Vagina (tissue), 2 donors: Measurements from ENCODE around the gene FMN2. TPM values are rescaled to one million over a fixed set of nuclear protein-coding genes. Genes with fewer than 3 reads are reported as not detected.

Experiments used
- DNase-seq, 2 donors: peaks; one replicate each; pipeline ENCODE4 v3.0.0-alpha.2; 2017; ENCODE audit errors: extremely low spot score in 2 of 2
- H3K27ac ChIP-seq: fragments of 200-600 bp; sonication (generic); one replicate; pipeline ENCODE4 v1.5.1; 2019
- H3K27me3 ChIP-seq: fragments of 200-600 bp; sonication (generic); one replicate; pipeline ENCODE4 v1.5.1; 2019
- H3K36me3 ChIP-seq, 2 donors: fragments of 200-600 bp; sonication (generic); one replicate each; pipeline ENCODE4 v1.5.1; 2017 to 2019
- H3K4me1 ChIP-seq: fragments of 200-600 bp; sonication (generic); one replicate; pipeline ENCODE4 v1.5.1; 2019
- H3K4me3 ChIP-seq, 2 donors: fragments of 200-600 bp; sonication (generic); 1 replicate in 1 of 2; 2 replicates in 1 of 2; pipeline ENCODE4 v1.5.1; 2016 to 2019
- H3K9me3 ChIP-seq: fragments of 200-600 bp; sonication (generic); one replicate; pipeline ENCODE4 v1.5.1; 2019
- POLR2A ChIP-seq, 2 donors: fragments of 450-650 bp; IDR thresholded peaks; one replicate each; pipeline ENCODE4 v1.6.1; 2017; ENCODE audit warnings: antibody characterized with exemption in 2 of 2, mild to moderate bottlenecking in 2 of 2, moderate library complexity in 2 of 2
- POLR2AphosphoS5 ChIP-seq, 2 donors: sonication (generic); formaldehyde crosslinking; IDR thresholded peaks; one replicate each; pipeline ENCODE4 v1.9.0; 2017; ENCODE audit warnings: antibody characterized with exemption in 2 of 2, mild to moderate bottlenecking in 2 of 2, low read depth in 1 of 2; ENCODE audit not compliant: insufficient read depth in 1 of 2
- intact Hi-C: fragments of 100-400 bp; cut with DNase I; formaldehyde crosslinking; loops from one replicate; pipeline ENCODE4 v1.15.1; 2023
- total RNA-seq: library from RNA; depleted of rRNA; stranded (reverse); fragments of >200 nt; gene quantifications from one replicate; pipeline ENCODE4 v1.2.3, GENCODE V29; 2016
- TF ChIP-seq, protein P1 (sequence below), 3 experiments: fragments of 450-650 bp in 2 of 3; fragments of 200-600 bp in 1 of 3; sonication (generic) in 1 of 3; IDR thresholded peaks; one replicate each; pipeline ENCODE4 v1.5.1; 2017 to 2019; ENCODE audit warnings: antibody characterized with exemption in 3 of 3, mild to moderate bottlenecking in 2 of 3, moderate library complexity in 2 of 3

The FMN2 gene
- total RNA-seq, 1 donor from 2014 or later = not detected

DNA sequence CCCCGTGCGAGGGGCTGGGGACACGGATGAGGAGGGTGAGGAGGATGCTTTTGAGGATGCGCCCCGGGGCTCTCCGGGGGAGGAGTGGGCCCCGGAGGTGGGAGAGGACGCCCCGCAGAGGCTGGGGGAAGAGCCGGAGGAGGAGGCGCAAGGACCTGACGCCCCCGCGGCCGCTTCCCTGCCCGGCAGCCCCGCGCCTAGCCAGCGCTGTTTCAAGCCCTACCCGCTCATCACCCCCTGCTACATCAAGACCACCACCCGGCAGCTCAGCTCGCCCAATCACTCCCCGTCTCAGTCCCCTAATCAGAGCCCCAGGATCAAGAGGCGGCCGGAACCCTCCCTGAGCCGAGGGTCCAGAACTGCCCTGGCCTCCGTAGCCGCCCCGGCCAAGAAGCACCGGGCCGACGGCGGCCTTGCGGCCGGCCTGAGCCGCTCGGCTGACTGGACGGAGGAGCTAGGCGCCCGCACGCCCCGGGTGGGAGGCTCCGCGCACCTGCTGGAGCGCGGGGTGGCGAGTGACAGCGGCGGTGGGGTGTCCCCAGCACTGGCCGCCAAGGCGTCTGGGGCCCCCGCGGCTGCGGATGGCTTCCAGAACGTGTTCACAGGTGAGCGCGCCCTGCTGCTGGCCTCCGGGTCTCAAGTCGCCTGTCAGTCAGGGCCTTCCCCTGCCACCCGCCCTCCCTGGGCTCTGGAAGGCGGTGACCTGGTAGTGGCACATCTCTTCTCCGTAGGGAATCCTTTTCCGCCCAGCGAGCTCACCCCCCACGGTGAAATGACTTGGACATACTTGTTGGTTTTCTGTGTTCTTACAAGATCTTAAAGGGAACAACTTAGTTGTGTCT lies 1.7 kb downstream of the FMN2 start:
- intact Hi-C loops = no loop called here
- TF ChIP-seq POLR2AphosphoS5 (IDR thresholded peaks at IDR 0.05; ENCODE audit: insufficient read depth in 1 of 2, low read depth in 1 of 2) = no peak
- TF ChIP-seq POLR2A (IDR thresholded peaks at IDR 0.05) = no peak
- TF ChIP-seq, protein P1, sequence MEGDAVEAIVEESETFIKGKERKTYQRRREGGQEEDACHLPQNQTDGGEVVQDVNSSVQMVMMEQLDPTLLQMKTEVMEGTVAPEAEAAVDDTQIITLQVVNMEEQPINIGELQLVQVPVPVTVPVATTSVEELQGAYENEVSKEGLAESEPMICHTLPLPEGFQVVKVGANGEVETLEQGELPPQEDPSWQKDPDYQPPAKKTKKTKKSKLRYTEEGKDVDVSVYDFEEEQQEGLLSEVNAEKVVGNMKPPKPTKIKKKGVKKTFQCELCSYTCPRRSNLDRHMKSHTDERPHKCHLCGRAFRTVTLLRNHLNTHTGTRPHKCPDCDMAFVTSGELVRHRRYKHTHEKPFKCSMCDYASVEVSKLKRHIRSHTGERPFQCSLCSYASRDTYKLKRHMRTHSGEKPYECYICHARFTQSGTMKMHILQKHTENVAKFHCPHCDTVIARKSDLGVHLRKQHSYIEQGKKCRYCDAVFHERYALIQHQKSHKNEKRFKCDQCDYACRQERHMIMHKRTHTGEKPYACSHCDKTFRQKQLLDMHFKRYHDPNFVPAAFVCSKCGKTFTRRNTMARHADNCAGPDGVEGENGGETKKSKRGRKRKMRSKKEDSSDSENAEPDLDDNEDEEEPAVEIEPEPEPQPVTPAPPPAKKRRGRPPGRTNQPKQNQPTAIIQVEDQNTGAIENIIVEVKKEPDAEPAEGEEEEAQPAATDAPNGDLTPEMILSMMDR (IDR thresholded peaks at IDR 0.05) = no peak
- peaks cover 4% of the 10 kb centered on the region for H3K27me3 ChIP-seq
- peak overlapping the region; percentile 34 to 35 for H3K4me3 ChIP-seq
- H3K36me3 ChIP-seq = no peaks in the 10 kb centered on the region
- DNase-seq = no peak
- no peaks in the 10 kb centered on the region for H3K9me3 ChIP-seq
- H3K27ac ChIP-seq = no peak overlapping the region
- peaks cover 19% of the 10 kb centered on the region for H3K4me1 ChIP-seq

DNA sequence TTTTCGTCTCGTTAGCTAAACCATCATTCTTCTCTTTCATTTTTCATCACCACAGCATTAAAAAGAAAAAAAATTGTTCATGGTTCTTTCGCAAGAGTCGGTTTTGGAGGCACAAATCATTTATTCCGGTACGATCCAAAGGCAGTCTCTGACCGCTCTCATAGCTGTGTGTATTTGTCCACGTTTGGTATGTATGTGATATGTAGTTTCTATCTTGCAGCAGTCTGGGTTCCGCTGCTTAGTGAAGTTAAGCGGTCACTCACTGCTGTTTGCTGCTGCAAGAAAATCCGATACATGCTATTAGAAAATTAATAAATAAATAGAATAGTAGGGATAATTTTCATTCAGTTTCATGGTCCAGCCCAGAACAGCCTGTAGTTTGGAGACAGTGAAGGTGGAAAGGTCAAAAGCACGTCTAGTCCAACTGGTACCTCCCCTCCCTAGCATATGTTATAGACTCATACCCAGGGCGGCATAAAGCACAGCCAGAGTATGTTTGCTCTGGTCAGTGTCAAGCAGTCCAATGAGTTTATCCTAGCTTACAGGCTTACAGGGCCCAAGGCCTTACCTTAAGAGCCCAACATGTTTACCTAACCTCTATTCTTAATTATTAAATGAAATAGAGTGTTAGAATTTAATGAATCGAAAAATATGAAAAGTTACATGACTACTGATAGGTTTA lies 2.5 kb downstream of the FMN2 start:
- H3K27me3 ChIP-seq = peaks cover 4% of the 10 kb centered on the region
- no peak for DNase-seq
- H3K4me3 ChIP-seq = no peak overlapping the region
- peaks cover 19% of the 10 kb centered on the region for H3K4me1 ChIP-seq
- no peak overlapping the region for H3K27ac ChIP-seq
- intact Hi-C loops = no loop called here
- no peaks in the 10 kb centered on the region for H3K36me3 ChIP-seq
- H3K9me3 ChIP-seq = no peaks in the 10 kb centered on the region
- TF ChIP-seq, protein P1 (IDR thresholded peaks at IDR 0.05) = no peak
- TF ChIP-seq POLR2AphosphoS5 (IDR thresholded peaks at IDR 0.05; ENCODE audit: insufficient read depth in 1 of 2, low read depth in 1 of 2) (no peak), POLR2A (IDR thresholded peaks at IDR 0.05) (no peak)

DNA sequence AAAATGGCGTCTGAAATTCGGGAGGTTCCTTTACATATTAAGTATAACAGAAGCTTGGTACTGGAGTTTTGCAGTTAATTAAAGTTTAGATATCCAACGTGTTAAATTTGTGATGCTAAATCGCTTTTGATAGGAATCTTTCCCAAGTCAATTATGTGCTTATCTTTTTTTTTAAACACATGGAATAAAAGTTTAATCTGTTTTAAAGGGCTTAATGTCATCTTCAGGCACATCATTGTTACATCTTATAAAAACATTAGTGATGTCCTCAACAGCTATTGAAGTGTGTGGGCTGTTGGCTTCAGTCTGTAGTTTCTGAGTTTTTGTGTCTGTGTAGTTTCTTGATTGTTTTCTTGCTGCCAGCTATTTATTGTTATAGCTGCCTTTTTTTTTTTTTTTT lies 5.3 kb downstream of the FMN2 start:
- H3K4me1 ChIP-seq = peaks cover 16% of the 10 kb centered on the region
- intact Hi-C loops = no loop called here
- H3K27ac ChIP-seq = no peak overlapping the region
- TF ChIP-seq POLR2AphosphoS5 (IDR thresholded peaks at IDR 0.05; ENCODE audit: insufficient read depth in 1 of 2, low read depth in 1 of 2) (no peak), POLR2A (IDR thresholded peaks at IDR 0.05) (no peak)
- TF ChIP-seq, protein P1 (IDR thresholded peaks at IDR 0.05) = no peak
- H3K36me3 ChIP-seq = no peaks in the 10 kb centered on the region
- no peaks in the 10 kb centered on the region for H3K27me3 ChIP-seq
- no peak for DNase-seq
- no peak overlapping the region for H3K4me3 ChIP-seq
- no peaks in the 10 kb centered on the region for H3K9me3 ChIP-seq

DNA sequence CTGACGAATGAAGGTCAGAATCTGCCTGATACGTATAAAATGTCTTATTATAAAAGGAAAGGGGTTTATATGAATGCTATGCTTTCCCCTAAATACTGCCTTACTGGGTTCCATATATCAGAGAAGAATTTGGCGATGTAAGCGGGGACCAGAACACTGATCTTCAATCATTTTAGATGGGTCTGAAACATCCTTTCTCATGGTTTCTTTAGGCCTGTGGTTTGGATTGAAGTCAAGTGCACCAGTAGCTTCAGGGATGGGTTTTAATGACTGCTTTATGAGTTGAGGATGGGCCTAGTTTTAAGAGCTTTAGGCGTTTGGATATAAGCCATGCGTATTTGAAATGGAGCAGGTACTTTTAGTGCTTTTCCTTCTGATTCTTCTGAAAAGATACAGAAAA lies 6.9 kb downstream of the FMN2 start:
- H3K9me3 ChIP-seq = no peaks in the 10 kb centered on the region
- H3K4me3 ChIP-seq = no peak overlapping the region
- no peak for DNase-seq
- intact Hi-C loops = no loop called here
- no peak overlapping the region for H3K27ac ChIP-seq
- H3K27me3 ChIP-seq = no peaks in the 10 kb centered on the region
- peaks cover under 1% of the 10 kb centered on the region for H3K4me1 ChIP-seq
- TF ChIP-seq, protein P1 (IDR thresholded peaks at IDR 0.05) = no peak
- TF ChIP-seq POLR2A (IDR thresholded peaks at IDR 0.05) (no peak), POLR2AphosphoS5 (IDR thresholded peaks at IDR 0.05; ENCODE audit: insufficient read depth in 1 of 2, low read depth in 1 of 2) (no peak)
- no peaks in the 10 kb centered on the region for H3K36me3 ChIP-seq

DNA sequence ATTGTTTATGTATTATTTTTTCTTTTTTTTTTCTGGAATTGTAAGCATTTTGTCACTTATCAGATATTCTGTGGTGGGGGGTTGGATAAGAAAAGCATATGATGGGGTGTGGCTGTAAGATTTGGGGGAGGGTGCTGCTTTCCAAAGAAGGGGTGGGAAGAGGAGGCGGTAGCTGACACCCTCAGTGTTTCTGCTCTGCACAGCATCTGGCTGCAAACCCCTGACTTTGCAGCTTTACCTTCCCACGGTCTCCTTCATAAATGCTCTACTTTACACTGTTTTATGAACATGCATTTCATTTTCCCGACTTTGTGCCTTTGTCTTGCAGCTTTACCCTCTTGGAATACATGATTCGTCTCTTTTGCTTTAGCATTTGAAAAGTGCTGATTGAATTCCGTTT lies 7.6 kb downstream of the FMN2 start:
- TF ChIP-seq POLR2A (IDR thresholded peaks at IDR 0.05) = no peak
- TF ChIP-seq, protein P1 (IDR thresholded peaks at IDR 0.05) = no peak
- H3K27me3 ChIP-seq = no peaks in the 10 kb centered on the region
- intact Hi-C loops = no loop called here
- no peak overlapping the region for H3K27ac ChIP-seq
- H3K36me3 ChIP-seq = no peaks in the 10 kb centered on the region
- no peaks in the 10 kb centered on the region for H3K4me1 ChIP-seq
- H3K9me3 ChIP-seq = no peaks in the 10 kb centered on the region
- H3K4me3 ChIP-seq = no peak overlapping the region
- DNase-seq = no peak
